Measurements from ENCODE around the gene PRDM2. TPM values are rescaled to one million over a fixed set of nuclear protein-coding genes. Genes with fewer than 3 reads are reported as not detected.
A peak's percentile ranks its signal among the peaks of the same experiment; 100 is the strongest.

The PRDM2 gene
- total and polyA plus RNA-seq, 9 donors: 30.0 to 81.9 (median 61.8) TPM

GRCh38 chr1:13806108-13806507 is 106.1 kb downstream of the PRDM2 start:
- DNase-seq: no peak
- TF ChIP-seq EP300 (IDR thresholded peaks at IDR 0.05) (no peak), POLR2A (IDR thresholded peaks at IDR 0.05) (no peak)
- TF ChIP-seq, protein P1, sequence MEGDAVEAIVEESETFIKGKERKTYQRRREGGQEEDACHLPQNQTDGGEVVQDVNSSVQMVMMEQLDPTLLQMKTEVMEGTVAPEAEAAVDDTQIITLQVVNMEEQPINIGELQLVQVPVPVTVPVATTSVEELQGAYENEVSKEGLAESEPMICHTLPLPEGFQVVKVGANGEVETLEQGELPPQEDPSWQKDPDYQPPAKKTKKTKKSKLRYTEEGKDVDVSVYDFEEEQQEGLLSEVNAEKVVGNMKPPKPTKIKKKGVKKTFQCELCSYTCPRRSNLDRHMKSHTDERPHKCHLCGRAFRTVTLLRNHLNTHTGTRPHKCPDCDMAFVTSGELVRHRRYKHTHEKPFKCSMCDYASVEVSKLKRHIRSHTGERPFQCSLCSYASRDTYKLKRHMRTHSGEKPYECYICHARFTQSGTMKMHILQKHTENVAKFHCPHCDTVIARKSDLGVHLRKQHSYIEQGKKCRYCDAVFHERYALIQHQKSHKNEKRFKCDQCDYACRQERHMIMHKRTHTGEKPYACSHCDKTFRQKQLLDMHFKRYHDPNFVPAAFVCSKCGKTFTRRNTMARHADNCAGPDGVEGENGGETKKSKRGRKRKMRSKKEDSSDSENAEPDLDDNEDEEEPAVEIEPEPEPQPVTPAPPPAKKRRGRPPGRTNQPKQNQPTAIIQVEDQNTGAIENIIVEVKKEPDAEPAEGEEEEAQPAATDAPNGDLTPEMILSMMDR (IDR thresholded peaks at IDR 0.05): no peak
- Histone ChIP-seq H3K27ac (no peak overlapping the region), H3K36me3 (no peaks in the 10 kb centered on the region), H3K4me1 (ENCODE audit: insufficient read depth) (peaks cover 5% of the 10 kb centered on the region), H3K9me3 (no peaks in the 10 kb centered on the region), H3K27me3 (no peaks in the 10 kb centered on the region), H3K4me3 (no peak overlapping the region)
- WGBS, 3 donors: 95 to 97% (median 95%) methylated on average over 13 of the region's 13 CpGs
- intact Hi-C loops (cut with DNase I): no loop called here

DNA sequence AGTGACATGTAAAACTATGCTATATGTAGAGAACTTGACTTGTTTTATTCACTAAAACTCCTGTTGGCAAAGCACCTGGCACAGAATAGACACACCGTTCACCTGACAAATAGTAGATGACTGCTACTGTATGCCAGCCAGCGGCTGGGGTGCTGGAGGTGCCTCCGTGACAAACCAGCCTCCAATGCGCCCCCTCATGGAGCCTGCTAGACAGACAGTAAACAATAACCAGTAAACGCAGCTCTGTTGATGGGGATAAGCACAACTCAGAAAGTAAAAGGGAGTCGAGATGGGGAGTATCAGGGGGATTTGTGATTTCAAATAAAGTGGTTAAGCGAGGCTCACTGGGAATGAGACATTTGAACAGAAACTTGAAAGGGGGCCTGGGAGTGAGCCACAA is 107.2 kb downstream of the PRDM2 start:
- TF ChIP-seq EP300 (IDR thresholded peaks at IDR 0.05) (no peak), POLR2A (IDR thresholded peaks at IDR 0.05) (no peak)
- TF ChIP-seq, protein P1 (IDR thresholded peaks at IDR 0.05): no peak
- no peaks in the 10 kb centered on the region for H3K27me3 ChIP-seq
- no peak overlapping the region for H3K4me3 ChIP-seq
- intact Hi-C loops (cut with DNase I): no loop called here
- H3K27ac ChIP-seq: no peak overlapping the region
- no peaks in the 10 kb centered on the region for H3K9me3 ChIP-seq
- H3K4me1 ChIP-seq (ENCODE audit: insufficient read depth): peaks cover 5% of the 10 kb centered on the region
- no peaks in the 10 kb centered on the region for H3K36me3 ChIP-seq
- 53 to 68% (median 54%) methylated on average over 7 of the region's 7 CpGs for WGBS, 3 donors
- peak in 1 of 5 donors; percentile 43 for DNase-seq

GRCh38 chr1:13808729-13809131 is 108.7 kb downstream of the PRDM2 start:
- no peak for TF ChIP-seq POLR2A (IDR thresholded peaks at IDR 0.05)
- TF ChIP-seq EP300 (IDR thresholded peaks at IDR 0.05): no peak
- TF ChIP-seq, protein P1 (IDR thresholded peaks at IDR 0.05): no peak
- Histone ChIP-seq H3K27ac (no peak overlapping the region), H3K4me3 (no peak overlapping the region), H3K36me3 (no peaks in the 10 kb centered on the region), H3K9me3 (no peaks in the 10 kb centered on the region), H3K4me1 (ENCODE audit: insufficient read depth) (peaks cover 9% of the 10 kb centered on the region), H3K27me3 (no peaks in the 10 kb centered on the region)
- intact Hi-C loops (cut with DNase I): no loop called here
- WGBS, 3 donors: 61 to 74% (median 72%) methylated on average over 7 of the region's 7 CpGs
- DNase-seq: peak; percentile 53 to 83 (median 68)

GRCh38 chr1:13809461-13810159 is 109.6 kb downstream of the PRDM2 start:
- intact Hi-C loops (cut with DNase I): loop anchor here in 1 of 4 donors (10.0 kb wide), 1 partner anchor 145 kb away; no protein-coding TSS in a partner anchor
- Histone ChIP-seq H3K4me3 (no peak overlapping the region), H3K9me3 (no peaks in the 10 kb centered on the region), H3K27me3 (no peaks in the 10 kb centered on the region), H3K36me3 (no peaks in the 10 kb centered on the region), H3K27ac (no peak overlapping the region), H3K4me1 (ENCODE audit: insufficient read depth) (peaks cover 18% of the 10 kb centered on the region)
- 85 to 90% (median 88%) methylated on average over 15 of the region's 15 CpGs for WGBS, 3 donors
- TF ChIP-seq POLR2A (IDR thresholded peaks at IDR 0.05): no peak
- no peak for TF ChIP-seq EP300 (IDR thresholded peaks at IDR 0.05)
- TF ChIP-seq, protein P1 (IDR thresholded peaks at IDR 0.05): no peak
- DNase-seq: no peak

All from ovary (tissue), 9 donors.